Tibial nerve (tissue), 4 donors: ENCODE measurements around the gene QRFP. TPM values are rescaled to one million over a fixed set of nuclear protein-coding genes. Genes with fewer than 3 reads are reported as not detected.

Source experiments
- DNase-seq, 2 donors: peaks; one replicate each; pipeline ENCODE4 v3.0.0-alpha.2; 2019; ENCODE audit warnings: low spot score in 2 of 2
- H3K27ac ChIP-seq, 4 donors: fragments of 200-600 bp; sonication (generic) in 3 of 4; one replicate each; pipeline ENCODE4 v1.5.1; 2017 to 2019; ENCODE audit warnings: mild to moderate bottlenecking in 1 of 4
- H3K27me3 ChIP-seq, 2 donors: fragments of 200-600 bp; sonication (generic) in 1 of 2; one replicate each; pipeline versions ENCODE4 v1.5.1 to v1.6.0; 2017 to 2019
- H3K36me3 ChIP-seq, 3 donors: fragments of 200-600 bp; sonication (generic); one replicate each; pipeline ENCODE4 v1.5.1; 2018 to 2019
- H3K4me1 ChIP-seq, 4 donors: fragments of 200-600 bp; sonication (generic) in 3 of 4; one replicate each; pipeline ENCODE4 v1.5.1; 2017 to 2019
- H3K4me3 ChIP-seq, 4 donors: fragments of 200-600 bp; sonication (generic) in 3 of 4; one replicate each; pipeline ENCODE4 v1.5.1; 2017 to 2019; ENCODE audit warnings: mild to moderate bottlenecking in 1 of 4, moderate library complexity in 1 of 4
- H3K9me3 ChIP-seq, 4 donors: fragments of 200-600 bp; sonication (generic) in 3 of 4; one replicate each; pipeline ENCODE4 v1.5.1; 2017 to 2019
- CTCF ChIP-seq, 5 experiments: fragments of 200-600 bp in 3 of 5; fragments of 450-650 bp in 2 of 5; sonication (generic) in 3 of 5; IDR thresholded peaks; one replicate each; pipeline ENCODE4 v1.5.1; 2016 to 2019; ENCODE audit warnings: antibody characterized with exemption in 5 of 5, mild to moderate bottlenecking in 3 of 5, moderate library complexity in 2 of 5
- EP300 ChIP-seq, 2 donors: sonication (generic); formaldehyde crosslinking; IDR thresholded peaks; one replicate each; pipeline ENCODE4 v1.6.1; 2017; ENCODE audit warnings: antibody characterized with exemption in 2 of 2, mild to moderate bottlenecking in 1 of 2
- POLR2A ChIP-seq, 2 donors: fragments of 450-650 bp; IDR thresholded peaks; one replicate each; pipeline ENCODE4 v1.6.1; 2017; ENCODE audit warnings: antibody characterized with exemption in 2 of 2, mild to moderate bottlenecking in 2 of 2, moderate library complexity in 2 of 2
- WGBS, 2 donors: methylation state at CpG; one replicate each; pipeline ENCODE4 v1.1.5; 2018; 5-methylcytosine and 5-hydroxymethylcytosine counted together
- total RNA-seq, 4 donors: library from RNA; depleted of rRNA; stranded (reverse); fragments of >200 nt; gene quantifications; one replicate each; pipeline ENCODE4 v1.1.0, GENCODE V29; 2016

The QRFP gene, protein sequence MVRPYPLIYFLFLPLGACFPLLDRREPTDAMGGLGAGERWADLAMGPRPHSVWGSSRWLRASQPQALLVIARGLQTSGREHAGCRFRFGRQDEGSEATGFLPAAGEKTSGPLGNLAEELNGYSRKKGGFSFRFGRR
- not detected for total RNA-seq

DNA sequence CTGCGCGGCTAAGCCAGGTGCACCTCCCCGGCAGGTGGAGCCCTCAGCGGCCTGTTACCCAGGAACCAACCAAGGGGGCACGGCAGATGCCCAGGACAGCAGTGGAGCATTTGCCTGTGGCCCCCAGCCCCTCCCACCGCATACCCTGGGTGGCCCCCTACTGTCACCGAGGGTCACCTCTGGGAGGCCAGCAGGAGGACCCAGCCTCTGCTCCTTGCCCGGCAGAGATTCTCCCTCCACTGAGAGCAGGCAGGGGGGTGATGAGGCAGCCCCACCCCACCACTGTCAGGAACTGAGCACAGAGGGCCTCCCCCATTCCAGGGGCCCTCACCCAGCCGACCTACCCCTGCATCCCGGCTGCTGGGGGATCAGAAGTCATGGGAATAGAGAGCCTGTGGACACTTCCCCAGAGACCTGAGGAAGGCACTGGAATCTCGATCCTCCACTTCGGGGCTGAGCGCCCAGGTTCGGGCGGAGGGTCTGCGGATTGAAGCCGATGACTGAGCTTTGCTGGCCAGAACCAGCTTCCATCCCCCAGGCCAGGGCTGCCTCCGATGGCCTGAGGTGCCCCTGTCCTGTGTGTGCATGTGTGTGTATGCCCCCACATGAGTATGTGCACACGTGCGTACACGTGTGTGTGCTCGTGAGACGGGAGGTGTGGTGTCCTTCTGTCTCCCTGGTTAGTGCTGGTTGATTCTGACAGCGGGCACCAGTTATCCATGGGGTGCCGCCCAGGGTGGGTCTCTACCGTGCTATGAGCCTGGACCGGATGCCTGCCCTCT is at the start of gene QRFP:
Gene QRFP, minus strand, starts transcription at position 580 of the 782 bp plus-strand sequence. CDS start 2,974 bp downstream, outside the sequence.
- Histone ChIP-seq H3K9me3 (no peaks in the 10 kb centered on the region), H3K4me3 (no peak within 1 kb of the TSS), H3K4me1 (peaks cover 0 to 36% (median 0%) of the 10 kb centered on the region in 4 donors), H3K36me3 (peaks cover 0 to 28% (median 0%) of the 10 kb centered on the region in 3 donors), H3K27ac (no peak within 1 kb of the TSS), H3K27me3 (peaks cover 0 to 35% of the 10 kb centered on the region in 2 donors)
- TF ChIP-seq POLR2A (IDR thresholded peaks at IDR 0.05) (no peak), EP300 (IDR thresholded peaks at IDR 0.05) (no peak), CTCF (IDR thresholded peaks at IDR 0.05) (no peak)
- 72 to 80% methylated on average over 14 to 27 of the region's 27 CpGs for WGBS, 2 donors
- no peak for DNase-seq

GRCh38 chr9:130945173-130945572 is 48.6 kb upstream of the QRFP start:
- peaks cover 0 to 45% of the 10 kb centered on the region in 2 donors for H3K27me3 ChIP-seq
- no peak overlapping the region for H3K27ac ChIP-seq
- no peaks in the 10 kb centered on the region for H3K36me3 ChIP-seq
- peaks cover 0 to 9% (median 2%) of the 10 kb centered on the region in 4 donors for H3K4me1 ChIP-seq
- no peak overlapping the region for H3K4me3 ChIP-seq
- H3K9me3 ChIP-seq: peaks cover 0 to 4% (median 0%) of the 10 kb centered on the region in 4 donors
- 87 to 89% methylated on average over 9 of the region's 9 CpGs for whole genome bisulfite sequencing, 2 donors
- TF ChIP-seq CTCF (IDR thresholded peaks at IDR 0.05): no peak
- no peak for TF ChIP-seq POLR2A (IDR thresholded peaks at IDR 0.05)
- no peak for TF ChIP-seq EP300 (IDR thresholded peaks at IDR 0.05)
- DNase-seq: no peak

- H3K27me3 ChIP-seq: peaks cover 0 to 47% of the 10 kb centered on the region in 2 donors
- WGBS, 2 donors: 20 to 41% methylated on average over 3 of the region's 3 CpGs
Measured at GRCh38 chr9:130944510-130945058, 48.0 kb upstream of the QRFP start.

DNA sequence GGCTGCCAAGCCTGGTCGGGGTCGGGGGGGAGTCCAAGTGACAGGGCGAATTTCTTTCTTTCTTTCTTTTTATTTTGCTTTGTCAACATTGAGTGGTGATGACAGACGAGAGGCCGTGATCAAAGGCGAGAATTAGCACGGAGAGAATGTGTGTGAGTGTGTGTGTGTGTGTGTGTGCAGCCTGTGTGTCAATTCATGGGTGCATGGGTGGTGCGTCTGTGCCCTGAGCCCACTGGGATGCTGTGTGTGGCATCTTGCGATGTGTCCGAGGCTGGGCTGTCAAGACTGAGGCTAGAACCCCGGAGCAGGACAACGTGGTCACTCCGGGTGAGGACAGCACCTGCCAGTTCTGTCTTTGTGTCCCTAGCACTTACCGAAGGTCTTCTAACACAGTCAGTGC is 47.2 kb upstream of the QRFP start:
- Histone ChIP-seq H3K4me1 (peaks cover 0 to 23% (median 11%) of the 10 kb centered on the region in 4 donors), H3K4me3 (no peak overlapping the region), H3K27ac (no peak overlapping the region), H3K36me3 (no peaks in the 10 kb centered on the region), H3K9me3 (no peaks in the 10 kb centered on the region), H3K27me3 (peaks cover 0 to 48% of the 10 kb centered on the region in 2 donors)
- no peak for DNase-seq
- 55 to 59% methylated on average over 14 of the region's 14 CpGs for WGBS, 2 donors
- no peak for TF ChIP-seq CTCF (IDR thresholded peaks at IDR 0.05)
- TF ChIP-seq EP300 (IDR thresholded peaks at IDR 0.05): no peak
- no peak for TF ChIP-seq POLR2A (IDR thresholded peaks at IDR 0.05)

More at GRCh38 chr9:130944510-130945058, 48.0 kb upstream of the QRFP start:
- H3K27ac ChIP-seq: no peak overlapping the region
- H3K9me3 ChIP-seq: peaks cover 0 to under 1% (median 0%) of the 10 kb centered on the region in 4 donors
- TF ChIP-seq EP300 (IDR thresholded peaks at IDR 0.05) (no peak), CTCF (IDR thresholded peaks at IDR 0.05) (no peak)
- no peaks in the 10 kb centered on the region for H3K36me3 ChIP-seq
- no peak overlapping the region for H3K4me3 ChIP-seq
- peaks cover 0 to 15% (median 3%) of the 10 kb centered on the region in 4 donors for H3K4me1 ChIP-seq
- no peak for DNase-seq

- no peak for DNase-seq
- H3K9me3 ChIP-seq: no peaks in the 10 kb centered on the region
- no peaks in the 10 kb centered on the region for H3K36me3 ChIP-seq
- no peak overlapping the region for H3K27ac ChIP-seq
- TF ChIP-seq POLR2A (IDR thresholded peaks at IDR 0.05) (no peak), EP300 (IDR thresholded peaks at IDR 0.05) (no peak), CTCF (IDR thresholded peaks at IDR 0.05) (no peak)
- H3K4me3 ChIP-seq: no peak overlapping the region
- H3K4me1 ChIP-seq: peaks cover 0 to 28% (median 13%) of the 10 kb centered on the region in 4 donors
- H3K27me3 ChIP-seq: peaks cover 0 to 48% of the 10 kb centered on the region in 2 donors
- WGBS, 2 donors: 53 to 54% methylated on average over 13 of the region's 13 CpGs
Measured at GRCh38 chr9:130943221-130943620, 46.6 kb upstream of the QRFP start.
